Peyer's patch (tissue), 4 donors: ENCODE measurements around the gene CPED1. TPM values are rescaled to one million over a fixed set of nuclear protein-coding genes. Genes with fewer than 3 reads are reported as not detected.

Experiments
- DNase-seq, 3 donors: peaks; one replicate each; pipeline ENCODE4 v3.0.0-alpha.2; 2017 to 2019
- H3K27ac ChIP-seq, 4 donors: fragments of 200-600 bp; sonication (generic); one replicate each; pipeline ENCODE4 v1.5.1; 2016 to 2019
- H3K27me3 ChIP-seq, 2 donors: fragments of 200-600 bp; sonication (generic); one replicate each; pipeline ENCODE4 v1.5.1; 2019
- H3K36me3 ChIP-seq, 3 donors: fragments of 200-600 bp; sonication (generic); one replicate each; pipeline ENCODE4 v1.5.1; 2016 to 2019
- H3K4me1 ChIP-seq, 4 donors: fragments of 200-600 bp; sonication (generic); one replicate each; pipeline ENCODE4 v1.5.1; 2016 to 2019
- H3K4me3 ChIP-seq, 4 donors: fragments of 200-600 bp; sonication (generic); 1 replicate in 3 of 4; 2 replicates in 1 of 4; pipeline ENCODE4 v1.5.1; 2016 to 2019; ENCODE audit warnings: mild to moderate bottlenecking in 1 of 4
- H3K9me3 ChIP-seq, 4 donors: fragments of 200-600 bp; sonication (generic); one replicate each; pipeline ENCODE4 v1.5.1; 2016 to 2019; ENCODE audit warnings: mild to moderate bottlenecking in 1 of 4
- POLR2A ChIP-seq, 2 donors: fragments of 450-650 bp; IDR thresholded peaks; one replicate each; pipeline ENCODE4 v1.5.1; 2017; ENCODE audit warnings: antibody characterized with exemption in 2 of 2, mild to moderate bottlenecking in 2 of 2, moderate library complexity in 2 of 2
- total RNA-seq, 4 donors: library from RNA; depleted of rRNA; stranded (reverse); fragments of >200 nt; gene quantifications; one replicate each; pipeline ENCODE4 v1.1.0, GENCODE V29; 2016
- TF ChIP-seq, protein P1 (sequence below), 6 experiments: fragments of 450-650 bp in 4 of 6; fragments of 200-600 bp in 2 of 6; sonication (generic) in 1 of 6; IDR thresholded peaks; one replicate each; pipeline ENCODE4 v1.5.1; 2017 to 2019; ENCODE audit warnings: antibody characterized with exemption in 6 of 6, mild to moderate bottlenecking in 3 of 6, moderate library complexity in 1 of 6

CPED1 gene
- total RNA-seq, 4 donors from 2014 or later: 4.4 to 50.3 (median 8.5) TPM

DNA sequence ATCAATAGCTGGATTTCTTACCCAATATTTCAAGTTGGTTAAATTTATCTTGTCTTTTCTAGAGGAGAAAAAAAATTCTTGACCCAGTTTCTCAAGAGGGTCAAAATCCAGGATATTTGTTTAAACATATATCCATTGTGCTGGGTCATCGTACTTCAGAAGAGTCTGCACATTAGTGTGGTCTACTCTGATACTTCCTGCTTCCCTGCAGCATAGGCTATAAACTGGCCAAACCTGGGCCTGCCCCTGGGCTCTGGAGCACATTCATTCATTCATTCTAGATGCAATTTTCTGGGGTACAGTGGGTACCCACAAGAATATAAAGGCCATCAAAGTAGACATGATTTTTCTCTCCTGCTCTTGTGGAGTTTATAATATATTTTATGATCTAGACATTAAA is 198.2 kb downstream of the CPED1 start:
- no peak overlapping the region for H3K4me3 ChIP-seq
- H3K27ac ChIP-seq: no peak overlapping the region
- no peaks in the 10 kb centered on the region for H3K27me3 ChIP-seq
- no peaks in the 10 kb centered on the region for H3K4me1 ChIP-seq
- no peaks in the 10 kb centered on the region for H3K36me3 ChIP-seq
- TF ChIP-seq, protein P1, sequence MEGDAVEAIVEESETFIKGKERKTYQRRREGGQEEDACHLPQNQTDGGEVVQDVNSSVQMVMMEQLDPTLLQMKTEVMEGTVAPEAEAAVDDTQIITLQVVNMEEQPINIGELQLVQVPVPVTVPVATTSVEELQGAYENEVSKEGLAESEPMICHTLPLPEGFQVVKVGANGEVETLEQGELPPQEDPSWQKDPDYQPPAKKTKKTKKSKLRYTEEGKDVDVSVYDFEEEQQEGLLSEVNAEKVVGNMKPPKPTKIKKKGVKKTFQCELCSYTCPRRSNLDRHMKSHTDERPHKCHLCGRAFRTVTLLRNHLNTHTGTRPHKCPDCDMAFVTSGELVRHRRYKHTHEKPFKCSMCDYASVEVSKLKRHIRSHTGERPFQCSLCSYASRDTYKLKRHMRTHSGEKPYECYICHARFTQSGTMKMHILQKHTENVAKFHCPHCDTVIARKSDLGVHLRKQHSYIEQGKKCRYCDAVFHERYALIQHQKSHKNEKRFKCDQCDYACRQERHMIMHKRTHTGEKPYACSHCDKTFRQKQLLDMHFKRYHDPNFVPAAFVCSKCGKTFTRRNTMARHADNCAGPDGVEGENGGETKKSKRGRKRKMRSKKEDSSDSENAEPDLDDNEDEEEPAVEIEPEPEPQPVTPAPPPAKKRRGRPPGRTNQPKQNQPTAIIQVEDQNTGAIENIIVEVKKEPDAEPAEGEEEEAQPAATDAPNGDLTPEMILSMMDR (IDR thresholded peaks at IDR 0.05): no peak
- no peak for TF ChIP-seq POLR2A (IDR thresholded peaks at IDR 0.05)
- H3K9me3 ChIP-seq: no peaks in the 10 kb centered on the region
- no peak for DNase-seq

DNA sequence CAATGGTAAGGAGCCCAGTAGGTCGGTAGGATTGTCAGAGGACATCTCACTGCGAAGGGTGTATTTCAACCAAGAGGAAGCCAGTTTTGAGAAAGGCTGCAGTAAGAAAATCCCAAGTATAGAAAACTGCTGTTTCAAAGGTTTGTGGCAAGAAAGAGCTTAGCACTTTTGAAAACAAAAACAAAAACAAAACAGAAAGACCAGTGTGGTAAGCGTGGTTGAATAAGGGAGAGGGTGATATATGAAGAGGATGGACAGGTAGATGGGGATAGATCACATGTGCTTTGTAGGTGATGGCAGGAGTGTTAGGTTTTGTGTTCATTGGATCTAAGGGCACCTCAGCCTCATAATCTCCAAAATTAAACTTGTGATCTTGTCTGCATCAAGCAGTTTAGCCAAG is 198.7 kb downstream of the CPED1 start:
- no peak for DNase-seq
- Histone ChIP-seq H3K27me3 (no peaks in the 10 kb centered on the region), H3K27ac (no peak overlapping the region), H3K9me3 (no peaks in the 10 kb centered on the region), H3K36me3 (no peaks in the 10 kb centered on the region), H3K4me3 (no peak overlapping the region), H3K4me1 (no peaks in the 10 kb centered on the region)
- TF ChIP-seq, protein P1 (IDR thresholded peaks at IDR 0.05): no peak
- TF ChIP-seq POLR2A (IDR thresholded peaks at IDR 0.05): no peak

DNA sequence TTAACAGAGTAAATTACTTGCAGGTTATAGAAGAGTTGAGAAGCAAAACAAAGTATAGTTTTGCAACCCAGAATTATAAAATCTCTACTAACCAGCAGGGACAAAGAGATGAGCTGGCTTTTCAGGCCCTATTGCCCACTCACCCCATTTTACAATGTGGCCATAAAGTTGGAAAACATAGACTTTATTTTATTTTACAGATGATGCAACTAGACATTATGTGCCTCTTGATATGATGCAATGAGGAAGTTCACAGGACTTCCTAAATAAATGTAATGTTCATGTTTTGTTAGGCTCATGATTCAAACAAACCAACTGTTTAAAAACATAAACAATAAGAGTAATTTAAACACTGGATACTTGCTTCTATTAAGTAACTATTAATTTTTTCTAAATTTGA is 199.2 kb downstream of the CPED1 start:
- TF ChIP-seq, protein P1 (IDR thresholded peaks at IDR 0.05): no peak
- no peak for TF ChIP-seq POLR2A (IDR thresholded peaks at IDR 0.05)
- no peak for DNase-seq
- Histone ChIP-seq H3K4me1 (no peaks in the 10 kb centered on the region), H3K4me3 (no peak overlapping the region), H3K36me3 (no peaks in the 10 kb centered on the region), H3K9me3 (no peaks in the 10 kb centered on the region), H3K27ac (no peak overlapping the region), H3K27me3 (no peaks in the 10 kb centered on the region)

DNA sequence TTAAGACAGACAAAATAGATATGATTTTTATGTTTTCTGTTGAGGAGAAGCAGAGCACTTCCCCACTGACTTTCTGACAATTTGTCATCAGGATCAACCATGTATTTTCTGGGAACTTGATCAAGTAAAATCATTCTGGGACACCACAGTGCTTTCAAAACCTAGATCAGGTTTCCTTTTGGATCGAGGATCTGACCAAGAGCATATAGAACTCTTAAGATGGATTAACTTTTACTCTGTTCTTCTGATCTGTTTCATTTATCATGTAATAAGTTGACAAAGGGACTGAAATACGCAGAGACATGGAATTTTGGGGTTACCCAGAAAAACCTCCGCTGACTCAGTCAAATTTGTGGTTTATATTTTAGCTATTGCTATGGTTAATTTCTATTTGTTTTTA is 204.3 kb downstream of the CPED1 start:
- H3K36me3 ChIP-seq: no peaks in the 10 kb centered on the region
- no peak overlapping the region for H3K27ac ChIP-seq
- no peak overlapping the region for H3K4me3 ChIP-seq
- no peaks in the 10 kb centered on the region for H3K4me1 ChIP-seq
- no peak for TF ChIP-seq POLR2A (IDR thresholded peaks at IDR 0.05)
- TF ChIP-seq, protein P1 (IDR thresholded peaks at IDR 0.05): no peak
- no peaks in the 10 kb centered on the region for H3K27me3 ChIP-seq
- H3K9me3 ChIP-seq: no peaks in the 10 kb centered on the region
- no peak for DNase-seq

DNA sequence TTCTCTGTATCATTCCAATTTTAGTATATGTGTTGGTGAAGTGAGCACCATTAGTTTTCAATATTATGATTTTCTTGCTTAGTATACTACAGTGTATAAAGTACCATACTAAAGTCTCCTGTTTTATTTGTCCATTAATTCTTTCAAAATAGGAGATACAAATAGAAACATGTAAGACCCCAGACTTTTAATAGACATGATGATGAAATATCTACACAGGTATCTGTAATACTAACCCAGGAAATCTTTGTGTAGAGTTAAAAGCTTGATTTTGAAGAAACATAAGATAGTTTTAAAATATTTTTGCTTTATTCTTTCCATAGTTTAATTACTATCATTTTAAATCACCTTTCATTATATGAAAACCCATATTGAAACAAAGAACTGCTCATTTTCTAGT is 206.5 kb downstream of the CPED1 start:
- Histone ChIP-seq H3K36me3 (no peaks in the 10 kb centered on the region), H3K4me3 (no peak overlapping the region), H3K27me3 (no peaks in the 10 kb centered on the region), H3K4me1 (no peaks in the 10 kb centered on the region), H3K27ac (no peak overlapping the region), H3K9me3 (no peaks in the 10 kb centered on the region)
- no peak for DNase-seq
- no peak for TF ChIP-seq POLR2A (IDR thresholded peaks at IDR 0.05)

DNA sequence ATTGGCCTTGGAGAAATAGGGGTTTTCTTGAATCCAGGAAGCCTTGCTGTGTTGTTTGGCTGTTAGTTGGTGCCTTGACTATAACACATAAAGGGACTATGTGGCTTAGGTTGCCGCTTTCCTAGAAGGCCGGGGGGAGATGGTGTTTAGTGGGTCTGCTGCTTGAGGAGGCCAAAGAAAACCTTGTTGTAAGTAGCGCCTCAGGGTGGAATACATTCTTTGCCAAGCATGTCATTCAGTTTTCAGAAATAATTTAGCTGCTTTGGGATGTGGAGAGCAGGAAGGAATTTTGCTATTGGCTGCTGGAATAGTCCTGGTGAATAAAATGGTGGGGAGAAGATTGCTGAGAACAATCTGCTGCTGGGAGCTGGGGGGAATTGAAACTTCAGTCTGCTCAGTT is 207.4 kb downstream of the CPED1 start:
- no peak for DNase-seq
- Histone ChIP-seq H3K36me3 (no peaks in the 10 kb centered on the region), H3K4me3 (no peak overlapping the region), H3K27me3 (no peaks in the 10 kb centered on the region), H3K4me1 (peaks cover 0 to 3% (median 0%) of the 10 kb centered on the region in 4 donors), H3K27ac (no peak overlapping the region), H3K9me3 (no peaks in the 10 kb centered on the region)
- TF ChIP-seq POLR2A (IDR thresholded peaks at IDR 0.05): no peak
- TF ChIP-seq, protein P1 (IDR thresholded peaks at IDR 0.05): no peak
